GM12891 (cell line): ENCODE results near the gene JADE3.

ENCODE experiments used
- DNase-seq: peaks from one replicate; pipeline ENCODE4 v3.0.0; 2011; ENCODE audit warnings: low spot score; ENCODE audit not compliant: insufficient read length
- FAIRE-seq: peaks from 2 replicates; lab custom pipeline; 2011; peaks lifted over from hg19 to GRCh38; lab: Jason Lieb, UNC
- PAX5 ChIP-seq: IDR thresholded peaks from 2 replicates; pipeline ENCODE4 v1.6.1; 2011; ENCODE audit warnings: low read length, moderate library complexity, mild to moderate bottlenecking; ENCODE audit not compliant: insufficient read depth, severe bottlenecking
- POLR2A ChIP-seq: IDR thresholded peaks from 2 replicates; pipeline ENCODE4 v1.6.1; 2011; ENCODE audit warnings: low read depth, low read length, control low read depth
- POLR2AphosphoS5 ChIP-seq: IDR thresholded peaks from 2 replicates; pipeline ENCODE4 v1.6.1; 2011; ENCODE audit warnings: low read depth, low read length, control low read depth
- POU2F2 ChIP-seq: IDR thresholded peaks from 2 replicates; pipeline ENCODE4 v1.6.1; 2011; ENCODE audit warnings: low read depth, mild to moderate bottlenecking, control low read depth, low read length, moderate library complexity
- SPI1 ChIP-seq: IDR thresholded peaks from 2 replicates; pipeline ENCODE4 v1.6.1; 2011; ENCODE audit warnings: low read depth, low read length, control low read depth
- TAF1 ChIP-seq: IDR thresholded peaks from 2 replicates; pipeline ENCODE4 v1.6.1; 2011; ENCODE audit warnings: low read depth, low read length, control low read depth

The JADE3 gene

GRCh38 chrX:46903458-46904242 lies 8.6 kb upstream of the JADE3 start:
- FAIRE-seq (peak; percentile 84), DNase-seq (peak; percentile 24)
- TF ChIP-seq SPI1 (no peak), POLR2A (no peak), PAX5 (no peak), POLR2AphosphoS5 (no peak), TAF1 (no peak), POU2F2 (no peak)

- no peak for TF ChIP-seq TAF1
- TF ChIP-seq PAX5, result no peak
- TF ChIP-seq POLR2A, result no peak
- no peak for TF ChIP-seq POLR2AphosphoS5
- TF ChIP-seq POU2F2, result no peak
- no peak for TF ChIP-seq SPI1
- DNase-seq, result no peak
- FAIRE-seq, result no peak
Observed at GRCh38 chrX:46904626-46905025, 7.6 kb upstream of the JADE3 start.

GRCh38 chrX:46910415-46910814 lies 1.8 kb upstream of the JADE3 start:
- no peak for TF ChIP-seq PAX5
- TF ChIP-seq SPI1, result no peak
- no peak for TF ChIP-seq POLR2AphosphoS5
- no peak for TF ChIP-seq POU2F2
- no peak for TF ChIP-seq TAF1
- TF ChIP-seq POLR2A, result no peak
- no peak for FAIRE-seq

GRCh38 chrX:46912603-46913491 lies 626 bp downstream of the JADE3 start:
- TF ChIP-seq POLR2AphosphoS5 (no peak), POU2F2 (no peak), POLR2A (no peak), TAF1 (no peak), SPI1 (no peak), PAX5 (no peak)
- FAIRE-seq, result no peak
- DNase-seq, result peak; percentile 26

More at GRCh38 chrX:46910415-46910814, 1.8 kb upstream of the JADE3 start:
- no peak for DNase-seq

- no peak for DNase-seq
- peak; percentile 35 for FAIRE-seq
- TF ChIP-seq PAX5 (no peak), SPI1 (no peak), POLR2A (no peak), TAF1 (no peak), POLR2AphosphoS5 (no peak), POU2F2 (no peak)
Observed at GRCh38 chrX:46913667-46914066, 1.4 kb downstream of the JADE3 start.

GRCh38 chrX:46916273-46916672 lies 4.1 kb downstream of the JADE3 start:
- TF ChIP-seq TAF1, result no peak
- TF ChIP-seq PAX5, result no peak
- TF ChIP-seq POLR2AphosphoS5, result no peak
- TF ChIP-seq POLR2A, result no peak
- no peak for TF ChIP-seq POU2F2
- TF ChIP-seq SPI1, result no peak
- FAIRE-seq (no peak), DNase-seq (no peak)

- TF ChIP-seq POLR2A (no peak), SPI1 (no peak)
- DNase-seq (no peak), FAIRE-seq (no peak)
Observed at GRCh38 chrX:46917622-46918021, 5.4 kb downstream of the JADE3 start.

GRCh38 chrX:46918434-46918833 lies 6.2 kb downstream of the JADE3 start:
- no peak for TF ChIP-seq POLR2A
- no peak for TF ChIP-seq SPI1
- no peak for TF ChIP-seq POLR2AphosphoS5
- TF ChIP-seq TAF1, result no peak
- TF ChIP-seq PAX5, result no peak
- no peak for TF ChIP-seq POU2F2
- DNase-seq (no peak), FAIRE-seq (no peak)

- DNase-seq (no peak), FAIRE-seq (no peak)
- TF ChIP-seq POLR2A (no peak), PAX5 (no peak), SPI1 (no peak)
Observed at GRCh38 chrX:46920235-46920634, 8.0 kb downstream of the JADE3 start.
